H1 (cell line): ENCODE results near the gene LCNL1. TPM values are rescaled to one million over a fixed set of nuclear protein-coding genes. Genes with fewer than 3 reads are reported as not detected.

Experiments used
- CHD7 ChIP-seq: fragments of 300-600 bp; sonication (generic); IDR thresholded peaks from 2 replicates; pipeline ENCODE4 v1.7.1; 2012; ENCODE audit warnings: low read length, moderate library complexity, mild to moderate bottlenecking, inconsistent platforms; ENCODE audit not compliant: insufficient replicate concordance
- polyA plus RNA-seq, 7 experiments: library from polyadenylated mRNA; depleted of rRNA in 3 of 7; stranded (reverse) in 5 of 7; unstranded in 2 of 7; fragments of >200 nt in 5 of 7; fragments of 200-250 nt in 2 of 7; gene quantifications; 1 replicate in 5 of 7; 2 replicates in 1 of 7; 4 replicates in 1 of 7; pipeline versions ENCODE4 v1.2.1 to v1.2.3, GENCODE V29; 2011 to 2013; ENCODE audit warnings: missing spikeins in 2 of 7, mixed read lengths in 2 of 7
- total RNA-seq: library from RNA; stranded (reverse); fragmentation: NEBNext Ultra II Directional; extraction: Animal tissue kit (Norgen Biotek cat#: 25700); gene quantifications from 2 replicates; pipeline ENCODE4 v1.2.1, GENCODE V29; 2021

Gene LCNL1
- total and polyA plus RNA-seq, 2 of the 8 experiments (the other 6 are each of a cell fraction or from before 2014, with no cell fraction given), result 0.11 TPM; not detected in 1

GRCh38 chr9:137014776-137015539 lies 32.2 kb downstream of the LCNL1 start (continued):
- no peak for TF ChIP-seq CHD7
- TF ChIP-seq, all 59 proteins: peak for 0
